GM18505 (cell line): ENCODE measurements around the gene KCTD8.
"Not testable (repeated sequence)": the region's sequence is repeated elsewhere in the genome, so short reads cannot be mapped to it uniquely, and the experiment has no call there.

Experiments used
- ATAC-seq: cut with Tn5 transposase; IDR thresholded peaks from one replicate; pipeline ENCODE4 v1.9.1; 2021; ENCODE audit not compliant: unreplicated experiment
- POLR2A ChIP-seq: IDR thresholded peaks from 4 replicates; pipeline ENCODE4 v1.6.1; 2011; ENCODE audit warnings: borderline replicate concordance; ENCODE audit not compliant: insufficient read depth, insufficient read length; ENCODE audit errors: extremely low read depth

The KCTD8 gene

GRCh38 chr4:44256414-44256813 lies 192.2 kb downstream of the KCTD8 start:
- no peak for ATAC-seq

DNA sequence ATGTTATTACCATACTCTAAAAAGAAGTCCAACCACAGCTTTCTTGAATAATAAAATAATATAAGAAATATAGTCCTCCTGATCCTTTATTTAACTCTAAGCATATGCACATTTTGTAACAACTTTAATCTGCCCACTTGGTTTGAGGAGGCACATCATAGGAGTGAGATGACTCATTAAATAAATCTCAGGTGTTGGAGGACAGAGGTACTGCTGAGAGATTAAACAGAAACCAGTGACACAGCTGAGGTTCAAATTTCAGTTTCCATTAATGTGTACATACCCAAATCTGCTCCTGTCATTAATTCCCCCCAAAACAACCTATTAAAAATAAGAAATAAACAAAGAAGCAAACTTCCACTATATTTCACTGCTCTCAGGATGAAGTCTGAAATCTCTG lies 211.0 kb downstream of the KCTD8 start:
- TF ChIP-seq POLR2A = no peak
- no peak for ATAC-seq

More at GRCh38 chr4:44256414-44256813, 192.2 kb downstream of the KCTD8 start:
- no peak for TF ChIP-seq POLR2A

- ATAC-seq = no peak
- no peak for TF ChIP-seq POLR2A
These were observed 212.7 kb downstream of the KCTD8 start for GRCh38 chr4:44235897-44236296.

DNA sequence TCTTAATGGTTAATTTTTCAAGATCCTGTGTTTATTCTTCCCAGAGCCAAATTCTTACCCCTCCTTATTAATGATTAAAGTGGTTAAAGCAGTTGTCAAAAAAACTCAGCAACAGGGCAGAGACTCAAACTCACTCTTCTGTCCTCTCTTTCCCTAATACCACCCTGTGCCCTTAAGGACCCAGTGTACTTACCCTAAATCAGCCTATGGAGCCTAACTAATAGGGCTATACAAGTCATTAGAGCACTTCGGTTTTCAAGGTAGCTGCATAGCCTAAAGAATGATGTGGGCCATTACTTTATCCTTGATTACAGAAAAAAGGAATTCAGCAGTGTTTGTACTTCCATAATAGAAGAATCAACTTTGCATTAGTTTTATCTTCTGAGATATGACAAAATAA lies 216.3 kb downstream of the KCTD8 start:
- ATAC-seq = no peak
- no peak for TF ChIP-seq POLR2A

DNA sequence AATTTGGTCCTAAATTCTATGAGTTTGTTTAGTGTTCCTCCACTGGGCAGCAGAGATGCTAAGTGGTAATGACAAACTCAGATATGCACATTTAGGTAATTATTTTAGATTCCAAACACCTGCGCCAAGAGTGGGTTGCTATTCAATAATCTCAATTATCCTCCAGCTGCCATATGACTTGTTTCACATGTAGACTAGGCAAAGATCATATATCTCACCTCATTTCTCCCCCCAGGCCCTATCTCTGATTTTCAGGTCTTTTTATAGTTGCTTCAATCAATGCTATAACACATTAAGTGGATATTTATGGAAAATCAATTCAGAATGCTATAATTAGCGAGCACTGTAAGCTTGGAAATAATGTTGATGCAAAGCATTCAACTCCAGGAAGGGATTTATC lies 217.6 kb downstream of the KCTD8 start:
- TF ChIP-seq POLR2A = no peak
- no peak for ATAC-seq

DNA sequence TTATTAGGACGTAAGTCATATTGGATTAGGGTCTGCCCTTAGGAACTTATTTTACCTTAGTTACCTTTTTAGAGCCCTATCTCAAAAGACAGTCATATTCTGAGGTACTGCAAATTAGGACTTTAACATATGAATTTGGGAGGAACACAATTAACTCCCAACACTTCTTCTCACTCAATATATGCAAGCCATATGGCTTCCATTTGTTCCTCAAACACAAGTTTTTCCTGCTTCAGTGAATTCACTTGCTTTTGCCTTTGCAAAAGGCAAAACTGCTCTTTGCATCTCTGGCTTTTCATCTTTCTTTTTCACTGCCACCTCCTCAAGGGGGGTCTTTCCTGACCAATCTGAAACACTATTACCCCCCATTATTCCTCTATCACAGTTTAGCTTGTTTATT lies 220.3 kb downstream of the KCTD8 start:
- no peak for ATAC-seq
- TF ChIP-seq POLR2A = no peak

GRCh38 chr4:44221407-44221806 lies 227.2 kb downstream of the KCTD8 start:
- TF ChIP-seq POLR2A = no peak
- ATAC-seq = no peak

- no peak for ATAC-seq
- TF ChIP-seq POLR2A = no peak
These were observed 237.9 kb downstream of the KCTD8 start for GRCh38 chr4:44210750-44211149.

- no peak for ATAC-seq
- no peak for TF ChIP-seq POLR2A
These were observed 251.8 kb downstream of the KCTD8 start for GRCh38 chr4:44196796-44197195.

GRCh38 chr4:44194365-44194764 lies 254.2 kb downstream of the KCTD8 start:
- ATAC-seq = no peak
- no peak for TF ChIP-seq POLR2A

DNA sequence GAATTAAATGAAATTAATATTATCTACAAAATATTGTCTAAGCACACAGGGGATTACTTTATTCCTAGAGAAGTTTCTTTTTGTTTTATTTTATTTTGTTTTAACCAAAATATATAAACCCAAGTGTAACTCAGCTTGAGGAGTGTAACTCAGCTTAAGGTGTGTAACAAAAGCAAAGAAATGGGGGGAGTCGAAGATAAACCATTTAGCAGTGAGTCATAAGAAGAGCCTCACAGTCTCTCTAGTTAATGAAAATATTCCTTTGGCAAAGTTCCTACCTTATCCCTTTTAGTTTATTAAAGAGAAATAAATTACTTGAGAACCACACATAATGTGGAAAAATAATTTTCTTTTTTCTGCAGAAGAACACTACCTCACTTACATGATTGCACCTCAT lies 261.8 kb downstream of the KCTD8 start:
- ATAC-seq = no peak
- TF ChIP-seq POLR2A = no peak

- no peak for TF ChIP-seq POLR2A
- ATAC-seq = no peak
These were observed 262.3 kb downstream of the KCTD8 start for GRCh38 chr4:44186096-44186849.

DNA sequence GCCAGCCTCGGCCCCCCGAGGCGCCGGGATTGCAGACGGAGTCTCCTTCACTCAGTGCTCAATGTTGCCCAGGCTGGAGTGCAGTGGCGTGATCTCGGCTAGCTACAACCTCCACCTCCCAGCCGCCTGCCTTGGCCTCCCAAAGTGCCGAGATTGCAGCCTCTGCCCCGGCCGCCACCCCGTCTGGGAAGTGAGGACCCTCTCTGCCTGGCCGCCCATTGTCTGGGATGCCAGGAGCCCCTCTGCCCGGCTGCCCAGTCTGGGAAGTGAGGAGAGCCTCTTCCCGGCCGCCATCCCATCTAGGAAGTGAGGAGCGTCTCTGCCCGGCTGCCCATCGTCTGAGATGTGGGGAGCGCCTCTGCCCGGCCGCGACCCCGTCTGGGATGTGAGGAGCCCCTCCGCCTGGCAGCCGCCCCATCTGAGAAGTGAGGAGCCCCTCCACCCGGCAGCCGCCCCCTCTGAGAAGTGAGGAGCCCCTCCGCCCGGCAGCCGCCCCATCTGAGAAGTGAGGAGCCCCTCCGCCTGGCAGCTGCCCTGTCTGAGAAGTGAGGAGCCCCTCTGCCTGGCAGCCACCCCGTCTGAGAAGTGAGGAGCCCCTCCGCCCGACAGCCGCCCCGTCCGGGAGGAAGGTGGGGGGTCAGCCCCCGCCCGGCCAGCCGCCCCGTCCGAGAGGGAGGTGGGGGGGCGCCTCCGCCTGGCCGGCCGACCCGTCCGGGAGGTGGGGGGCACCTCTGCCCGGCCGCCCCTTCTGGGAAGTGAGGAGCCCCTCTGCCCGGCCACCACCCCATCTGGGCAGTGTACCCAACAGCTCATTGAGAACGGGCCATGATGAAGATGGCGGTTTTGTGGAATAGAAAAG lies 266.9 kb downstream of the KCTD8 start:
- ATAC-seq = not testable (repeated sequence)

DNA sequence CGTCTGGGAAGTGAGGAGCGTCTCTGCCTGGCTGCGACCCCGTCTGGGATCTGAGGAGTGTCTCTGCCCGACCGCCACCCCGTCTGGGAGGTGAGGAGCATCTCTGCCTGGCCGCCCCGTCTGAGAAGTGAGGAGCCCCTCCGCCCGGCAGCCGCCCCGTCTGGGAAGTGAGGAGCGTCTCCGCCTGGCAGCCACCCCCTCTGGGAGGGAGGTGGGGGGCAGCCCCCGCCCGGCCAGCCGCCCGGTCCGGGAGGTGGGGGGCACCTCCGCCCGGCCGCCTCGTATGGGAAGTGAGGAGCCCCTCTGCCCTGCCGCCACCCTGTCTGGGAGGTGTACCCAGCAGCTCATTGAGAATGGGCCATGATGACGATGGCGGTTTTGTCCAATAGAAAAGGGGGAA lies 280.8 kb downstream of the KCTD8 start:
- not testable (repeated sequence) for ATAC-seq

GRCh38 chr4:44165938-44166337 lies 282.7 kb downstream of the KCTD8 start:
- no peak for ATAC-seq
- TF ChIP-seq POLR2A = no peak
